ENCODE results near the gene CFAP299.

CFAP299 gene

DNA sequence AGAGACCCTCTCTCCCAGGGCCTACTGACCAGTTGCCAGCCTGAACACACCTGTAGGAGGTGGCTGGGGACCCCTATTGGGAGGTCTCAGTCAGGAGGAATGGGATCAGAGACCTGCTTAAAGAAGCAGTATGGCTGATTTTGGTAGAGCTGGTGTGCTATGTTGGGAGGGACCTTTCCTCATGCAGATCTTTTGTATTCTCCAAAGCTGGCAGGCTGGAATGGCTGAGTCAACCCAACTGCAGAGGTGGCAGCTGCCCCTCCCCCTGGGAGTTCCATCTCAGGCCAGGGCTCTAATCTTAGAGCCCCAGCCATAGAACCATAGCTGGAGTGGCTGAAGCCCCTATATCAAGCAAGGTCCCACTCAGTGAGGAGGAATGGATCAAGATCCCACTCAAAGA, 415.7 kb downstream of the CFAP299 start:
- Histone ChIP-seq H4K20me1 (ENCODE audit: control insufficient read depth, insufficient read depth, low read depth, low read length) (no peaks in the 10 kb centered on the region), H3K27ac (ENCODE audit: low read depth, low read length) (no peak overlapping the region), H3K4me2 (ENCODE audit: low read length) (no peak overlapping the region), H3K79me2 (ENCODE audit: control insufficient read depth, low read length) (no peaks in the 10 kb centered on the region), H3K9me2 (replicated peaks; ENCODE audit: control insufficient read depth, low read length) (no peaks in the 10 kb centered on the region), H3K4me1 (ENCODE audit: control insufficient read depth, low read length) (peaks cover 25% of the 10 kb centered on the region), H3K4me3 (ENCODE audit: low read length) (no peak overlapping the region), H3F3A (ENCODE audit: control insufficient read depth, insufficient read depth) (no peaks in the 10 kb centered on the region), H3K9me3 (ENCODE audit: control insufficient read depth, insufficient read depth, low read length) (no peaks in the 10 kb centered on the region), H3K27me3 (ENCODE audit: control insufficient read depth, low read length) (no peaks in the 10 kb centered on the region), H3K36me3 (ENCODE audit: control insufficient read depth, low read length) (no peaks in the 10 kb centered on the region)
- TF ChIP-seq, protein P1, sequence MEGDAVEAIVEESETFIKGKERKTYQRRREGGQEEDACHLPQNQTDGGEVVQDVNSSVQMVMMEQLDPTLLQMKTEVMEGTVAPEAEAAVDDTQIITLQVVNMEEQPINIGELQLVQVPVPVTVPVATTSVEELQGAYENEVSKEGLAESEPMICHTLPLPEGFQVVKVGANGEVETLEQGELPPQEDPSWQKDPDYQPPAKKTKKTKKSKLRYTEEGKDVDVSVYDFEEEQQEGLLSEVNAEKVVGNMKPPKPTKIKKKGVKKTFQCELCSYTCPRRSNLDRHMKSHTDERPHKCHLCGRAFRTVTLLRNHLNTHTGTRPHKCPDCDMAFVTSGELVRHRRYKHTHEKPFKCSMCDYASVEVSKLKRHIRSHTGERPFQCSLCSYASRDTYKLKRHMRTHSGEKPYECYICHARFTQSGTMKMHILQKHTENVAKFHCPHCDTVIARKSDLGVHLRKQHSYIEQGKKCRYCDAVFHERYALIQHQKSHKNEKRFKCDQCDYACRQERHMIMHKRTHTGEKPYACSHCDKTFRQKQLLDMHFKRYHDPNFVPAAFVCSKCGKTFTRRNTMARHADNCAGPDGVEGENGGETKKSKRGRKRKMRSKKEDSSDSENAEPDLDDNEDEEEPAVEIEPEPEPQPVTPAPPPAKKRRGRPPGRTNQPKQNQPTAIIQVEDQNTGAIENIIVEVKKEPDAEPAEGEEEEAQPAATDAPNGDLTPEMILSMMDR (IDR thresholded peaks at IDR 0.05; ENCODE audit: low read depth, low read length, poor library complexity, severe bottlenecking) = no peak
- TF ChIP-seq EZH2phosphoT487 (IDR thresholded peaks at IDR 0.05; ENCODE audit: borderline replicate concordance, low read length) = no peak

DNA sequence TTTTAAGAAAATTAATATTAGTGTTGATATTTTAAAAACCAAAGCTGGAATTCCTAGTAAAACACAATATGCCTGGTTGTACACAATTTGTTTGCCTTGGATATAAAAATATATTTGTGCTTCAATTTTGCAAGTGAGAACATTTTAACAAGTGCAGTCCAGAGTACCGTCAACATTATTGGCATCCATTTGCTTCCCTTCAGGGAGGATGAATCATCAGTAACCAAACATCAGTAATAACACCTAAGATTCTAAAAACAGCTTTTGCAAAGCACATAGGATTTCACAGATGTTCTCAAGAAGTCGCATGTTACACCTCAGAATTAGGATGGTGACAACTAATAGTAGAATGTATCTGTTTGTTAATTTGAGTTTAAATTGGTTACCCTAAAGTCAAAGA, 432.4 kb downstream of the CFAP299 start:
- Histone ChIP-seq H3K9me3 (ENCODE audit: control insufficient read depth, insufficient read depth, low read length) (no peaks in the 10 kb centered on the region), H3K79me2 (ENCODE audit: control insufficient read depth, low read length) (no peaks in the 10 kb centered on the region), H3K36me3 (ENCODE audit: control insufficient read depth, low read length) (no peaks in the 10 kb centered on the region), H3F3A (ENCODE audit: control insufficient read depth, insufficient read depth) (no peaks in the 10 kb centered on the region), H3K4me2 (ENCODE audit: low read length) (no peak overlapping the region), H3K9me2 (replicated peaks; ENCODE audit: control insufficient read depth, low read length) (no peaks in the 10 kb centered on the region), H3K27ac (ENCODE audit: low read depth, low read length) (no peak overlapping the region), H4K20me1 (ENCODE audit: control insufficient read depth, insufficient read depth, low read depth, low read length) (no peaks in the 10 kb centered on the region), H3K4me1 (ENCODE audit: control insufficient read depth, low read length) (no peaks in the 10 kb centered on the region), H3K27me3 (ENCODE audit: control insufficient read depth, low read length) (no peaks in the 10 kb centered on the region), H3K4me3 (ENCODE audit: low read length) (no peak overlapping the region)
- TF ChIP-seq EZH2phosphoT487 (IDR thresholded peaks at IDR 0.05; ENCODE audit: borderline replicate concordance, low read length) = no peak
- TF ChIP-seq, protein P1 (IDR thresholded peaks at IDR 0.05; ENCODE audit: low read depth, low read length, poor library complexity, severe bottlenecking) = no peak

DNA sequence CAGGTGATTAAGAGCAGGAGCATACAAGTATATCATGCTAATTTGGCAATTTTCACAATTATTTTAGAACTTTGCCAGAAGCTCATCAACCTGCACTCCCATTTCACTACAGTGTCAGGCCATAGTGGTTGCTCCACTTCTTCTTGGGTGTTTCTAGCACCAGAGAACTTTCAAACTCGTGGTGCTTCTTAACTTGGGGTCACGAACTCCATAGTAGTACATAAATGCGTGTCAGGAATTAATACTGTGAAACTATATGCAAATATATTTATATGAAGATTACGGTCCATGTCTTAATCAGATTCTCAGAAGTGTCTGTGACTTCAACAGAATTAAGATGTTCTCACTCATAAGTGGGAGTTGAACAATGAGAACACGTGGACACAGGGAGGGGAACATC, 440.6 kb downstream of the CFAP299 start:
- no peak overlapping the region for H3K27ac ChIP-seq (ENCODE audit: low read depth, low read length)
- no peaks in the 10 kb centered on the region for H3K9me2 ChIP-seq (replicated peaks; ENCODE audit: control insufficient read depth, low read length)
- no peaks in the 10 kb centered on the region for H3K4me1 ChIP-seq (ENCODE audit: control insufficient read depth, low read length)
- no peak overlapping the region for H3K4me2 ChIP-seq (ENCODE audit: low read length)
- H3F3A ChIP-seq (ENCODE audit: control insufficient read depth, insufficient read depth) = no peaks in the 10 kb centered on the region
- TF ChIP-seq EZH2phosphoT487 (IDR thresholded peaks at IDR 0.05; ENCODE audit: borderline replicate concordance, low read length) = no peak
- TF ChIP-seq, protein P1 (IDR thresholded peaks at IDR 0.05; ENCODE audit: low read depth, low read length, poor library complexity, severe bottlenecking) = no peak
- no peaks in the 10 kb centered on the region for H3K27me3 ChIP-seq (ENCODE audit: control insufficient read depth, low read length)
- H3K9me3 ChIP-seq (ENCODE audit: control insufficient read depth, insufficient read depth, low read length) = no peaks in the 10 kb centered on the region
- no peak overlapping the region for H3K4me3 ChIP-seq (ENCODE audit: low read length)
- H3K36me3 ChIP-seq (ENCODE audit: control insufficient read depth, low read length) = no peaks in the 10 kb centered on the region
- H3K79me2 ChIP-seq (ENCODE audit: control insufficient read depth, low read length) = no peaks in the 10 kb centered on the region
- H4K20me1 ChIP-seq (ENCODE audit: control insufficient read depth, insufficient read depth, low read depth, low read length) = no peaks in the 10 kb centered on the region

DNA sequence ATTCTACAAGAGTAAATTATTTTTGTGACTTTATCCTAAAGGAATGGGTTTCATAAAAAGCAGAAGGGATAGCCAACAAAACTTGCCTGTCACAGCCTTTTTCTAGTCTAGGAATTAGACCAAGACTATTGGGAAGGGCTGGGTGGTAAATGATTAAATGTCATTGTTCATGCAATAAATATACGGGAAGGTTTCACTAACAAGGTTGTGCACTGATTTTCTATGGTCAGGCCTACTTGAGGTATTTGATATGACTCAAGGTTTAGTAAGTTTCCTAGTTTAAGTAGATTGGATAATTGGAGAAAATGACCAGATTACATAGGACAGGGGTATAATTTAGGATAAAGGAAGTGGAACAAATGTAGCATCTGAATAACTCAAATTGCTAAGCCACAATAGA, 445.9 kb downstream of the CFAP299 start:
- Histone ChIP-seq H3K9me2 (replicated peaks; ENCODE audit: control insufficient read depth, low read length) (no peaks in the 10 kb centered on the region), H3K27me3 (ENCODE audit: control insufficient read depth, low read length) (no peaks in the 10 kb centered on the region), H4K20me1 (ENCODE audit: control insufficient read depth, insufficient read depth, low read depth, low read length) (no peaks in the 10 kb centered on the region)

More for the DNA sequence above, 445.9 kb downstream of the CFAP299 start:
- no peak for TF ChIP-seq EZH2phosphoT487 (IDR thresholded peaks at IDR 0.05; ENCODE audit: borderline replicate concordance, low read length)
- TF ChIP-seq, protein P1 (IDR thresholded peaks at IDR 0.05; ENCODE audit: low read depth, low read length, poor library complexity, severe bottlenecking) = no peak
- Histone ChIP-seq H3F3A (ENCODE audit: control insufficient read depth, insufficient read depth) (no peaks in the 10 kb centered on the region), H3K4me3 (ENCODE audit: low read length) (no peak overlapping the region), H3K4me1 (ENCODE audit: control insufficient read depth, low read length) (no peaks in the 10 kb centered on the region), H3K27ac (ENCODE audit: low read depth, low read length) (no peak overlapping the region), H3K9me3 (ENCODE audit: control insufficient read depth, insufficient read depth, low read length) (no peaks in the 10 kb centered on the region), H3K4me2 (ENCODE audit: low read length) (no peak overlapping the region), H3K36me3 (ENCODE audit: control insufficient read depth, low read length) (no peaks in the 10 kb centered on the region), H3K79me2 (ENCODE audit: control insufficient read depth, low read length) (no peaks in the 10 kb centered on the region)

Measured in DOHH2 (cell line).